Endodermal cell (in vitro differentiated cells): ENCODE data around the gene VPS33B. TPM values are rescaled to one million over a fixed set of nuclear protein-coding genes. Genes with fewer than 3 reads are reported as not detected.
"Not testable (repeated sequence)": the region's sequence is repeated elsewhere in the genome, so short reads cannot be mapped to it uniquely, and the experiment has no call there.

ENCODE experiments used
- DNase-seq: peaks from one replicate; pipeline ENCODE4 v3.0.0-alpha.2; 2017
- H3K27ac ChIP-seq: 2 replicates; pipeline ENCODE4 v1.5.1; 2013; ENCODE audit warnings: mild to moderate bottlenecking, low read depth, low read length, moderate library complexity
- H3K27me3 ChIP-seq: 2 replicates; pipeline ENCODE4 v1.6.1; 2013; ENCODE audit warnings: mild to moderate bottlenecking, low read length, moderate library complexity; ENCODE audit not compliant: insufficient read depth, control insufficient read depth, poor library complexity, severe bottlenecking
- H3K36me3 ChIP-seq: 2 replicates; pipeline ENCODE4 v1.7.0; 2013; ENCODE audit warnings: mild to moderate bottlenecking, low read length, moderate library complexity; ENCODE audit not compliant: control insufficient read depth, insufficient read depth
- H3K4me1 ChIP-seq: one replicate; pipeline ENCODE4 v1.7.0; 2013; ENCODE audit warnings: low read length; ENCODE audit not compliant: control insufficient read depth, insufficient read depth
- H3K4me3 ChIP-seq: 2 replicates; pipeline ENCODE4 v1.5.1; 2013; ENCODE audit warnings: mild to moderate bottlenecking, low read length, moderate library complexity
- H3K9ac ChIP-seq: 2 replicates; pipeline ENCODE4 v1.6.1; 2013; ENCODE audit warnings: mild to moderate bottlenecking, low read length, moderate library complexity; ENCODE audit not compliant: poor library complexity, severe bottlenecking; ENCODE audit errors: extremely low read depth
- H3K9me3 ChIP-seq: 2 replicates; pipeline ENCODE4 v1.6.1; 2013; ENCODE audit warnings: mild to moderate bottlenecking, low read length, moderate library complexity; ENCODE audit not compliant: control insufficient read depth
- H3K27ac Mint-ChIP-seq: 2 replicates; pipeline ENCODE4 v1.8.0; 2020; ENCODE audit warnings: mixed read lengths
- H3K27me3 Mint-ChIP-seq: 2 replicates; pipeline ENCODE4 v1.8.0; 2021; ENCODE audit warnings: mild to moderate bottlenecking, mixed read lengths; ENCODE audit not compliant: insufficient read depth
- H3K36me3 Mint-ChIP-seq: 2 replicates; pipeline ENCODE4 v1.8.0; 2020; ENCODE audit warnings: low read depth, mixed read lengths
- H3K4me1 Mint-ChIP-seq: 2 replicates; pipeline ENCODE4 v1.8.0; 2020; ENCODE audit warnings: mixed read lengths
- H3K4me3 Mint-ChIP-seq: 2 replicates; pipeline ENCODE4 v1.8.0; 2020; ENCODE audit warnings: mild to moderate bottlenecking, moderate library complexity, mixed read lengths
- H3K9me3 Mint-ChIP-seq: 2 replicates; pipeline ENCODE4 v1.8.0; 2020; ENCODE audit warnings: mild to moderate bottlenecking, mixed read lengths
- WGBS, 2 experiments: methylation state at CpG; one replicate each; pipeline versions ENCODE4 v1.1.5 to v1.1.7; 2013; ENCODE audit warnings: missing lambda C conversion rate in 2 of 2, mixed read lengths in 1 of 2; ENCODE audit not compliant: insufficient coverage in 1 of 2, insufficient read length in 1 of 2; 5-methylcytosine and 5-hydroxymethylcytosine counted together
- total RNA-seq, 2 donors: library from RNA; stranded (reverse); fragmentation: NEBNext Ultra II Directional in 1 of 2; extraction: Animal tissue kit (Norgen Biotek cat#: 25700) in 1 of 2; gene quantifications; 2 replicates in 1 of 2; 3 replicates in 1 of 2; pipeline ENCODE4 v1.2.1, GENCODE V29; 2021
- TF ChIP-seq, protein P1 (sequence below): fragments of 200-600 bp; sonication (generic); conservative IDR thresholded peaks from 2 replicates; pipeline ENCODE4 v1.5.0; 2021; ENCODE audit warnings: antibody characterized with exemption, mild to moderate bottlenecking

VPS33B gene
- total RNA-seq, 2 donors from 2014 or later, result 22.4 to 25.0 TPM

DNA sequence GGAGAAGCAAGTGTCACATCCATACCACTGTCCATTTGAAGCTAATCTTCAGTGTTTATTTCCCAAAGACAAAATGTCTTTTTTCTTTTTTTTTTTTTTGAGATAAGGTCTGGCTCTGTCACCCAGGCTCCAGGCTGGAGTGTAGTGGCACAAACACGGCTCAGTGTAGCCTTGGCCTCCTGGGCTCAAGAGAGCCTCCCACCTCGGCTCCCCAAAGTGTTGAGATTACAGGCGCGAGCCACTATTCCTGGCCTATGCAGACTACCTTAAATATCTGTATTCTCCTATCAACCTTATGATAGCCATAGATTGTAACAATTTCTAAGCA, 27.7 kb upstream of the VPS33B start:
- TF ChIP-seq, protein P1, sequence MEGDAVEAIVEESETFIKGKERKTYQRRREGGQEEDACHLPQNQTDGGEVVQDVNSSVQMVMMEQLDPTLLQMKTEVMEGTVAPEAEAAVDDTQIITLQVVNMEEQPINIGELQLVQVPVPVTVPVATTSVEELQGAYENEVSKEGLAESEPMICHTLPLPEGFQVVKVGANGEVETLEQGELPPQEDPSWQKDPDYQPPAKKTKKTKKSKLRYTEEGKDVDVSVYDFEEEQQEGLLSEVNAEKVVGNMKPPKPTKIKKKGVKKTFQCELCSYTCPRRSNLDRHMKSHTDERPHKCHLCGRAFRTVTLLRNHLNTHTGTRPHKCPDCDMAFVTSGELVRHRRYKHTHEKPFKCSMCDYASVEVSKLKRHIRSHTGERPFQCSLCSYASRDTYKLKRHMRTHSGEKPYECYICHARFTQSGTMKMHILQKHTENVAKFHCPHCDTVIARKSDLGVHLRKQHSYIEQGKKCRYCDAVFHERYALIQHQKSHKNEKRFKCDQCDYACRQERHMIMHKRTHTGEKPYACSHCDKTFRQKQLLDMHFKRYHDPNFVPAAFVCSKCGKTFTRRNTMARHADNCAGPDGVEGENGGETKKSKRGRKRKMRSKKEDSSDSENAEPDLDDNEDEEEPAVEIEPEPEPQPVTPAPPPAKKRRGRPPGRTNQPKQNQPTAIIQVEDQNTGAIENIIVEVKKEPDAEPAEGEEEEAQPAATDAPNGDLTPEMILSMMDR, result no peak
- 58 to 75% methylated on average over 2 to 4 of the region's 4 CpGs for WGBS, 2 experiments
- H3K9me3 ChIP-seq, result no peaks in the 10 kb centered on the region
- H3K4me1 ChIP-seq, result no peaks in the 10 kb centered on the region
- H3K36me3 ChIP-seq, result no peaks in the 10 kb centered on the region
- Mint-ChIP-seq H3K9me3 (no peaks in the 10 kb centered on the region), H3K27ac (no peak overlapping the region), H3K27me3 (peaks cover 32% of the 10 kb centered on the region), H3K4me3 (no peak overlapping the region), H3K36me3 (no peaks in the 10 kb centered on the region), H3K4me1 (no peaks in the 10 kb centered on the region)
- H3K4me3 ChIP-seq, result no peak overlapping the region
- no peak overlapping the region for H3K9ac ChIP-seq
- no peak overlapping the region for H3K27ac ChIP-seq
- DNase-seq, result no peak
- peaks cover 22% of the 10 kb centered on the region for H3K27me3 ChIP-seq

DNA sequence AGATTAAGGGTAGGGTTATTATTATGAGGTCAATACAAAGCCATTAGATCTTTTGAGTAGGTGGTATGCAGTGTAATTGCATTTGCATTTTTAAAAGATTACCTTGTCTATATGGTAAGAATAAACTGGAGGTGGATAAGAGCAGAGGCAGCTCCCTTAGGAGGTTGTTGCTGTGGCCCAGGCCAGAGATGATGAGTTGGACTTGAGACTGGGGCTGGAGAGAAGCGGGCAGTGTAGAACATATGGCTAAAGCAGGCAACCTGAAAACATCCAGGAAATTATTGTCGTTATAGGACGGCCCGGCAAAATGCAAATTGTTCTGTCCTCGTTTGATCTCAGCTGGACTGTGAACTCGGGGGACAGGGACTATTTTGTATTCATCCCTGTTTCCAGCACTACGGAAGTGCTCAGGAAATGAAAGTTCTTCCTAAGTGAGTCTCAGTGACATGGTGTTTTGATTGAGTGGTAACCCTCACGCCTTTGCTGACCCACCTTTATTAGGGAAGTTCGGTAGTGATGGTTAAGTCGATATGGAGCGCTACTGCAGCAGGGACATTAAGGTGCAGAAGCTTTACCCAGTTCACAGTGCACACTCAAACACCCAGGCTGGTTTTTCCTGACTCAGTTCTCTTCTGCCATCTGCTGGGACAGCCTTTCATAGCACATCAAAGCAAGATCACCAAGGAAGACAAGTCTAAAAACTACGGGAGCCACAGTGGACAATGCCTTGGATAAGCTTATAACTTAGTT, 27.2 kb upstream of the VPS33B start:
- Mint-ChIP-seq H3K4me3 (no peak overlapping the region), H3K36me3 (no peaks in the 10 kb centered on the region), H3K4me1 (no peaks in the 10 kb centered on the region), H3K27ac (no peak overlapping the region), H3K27me3 (peaks cover 28% of the 10 kb centered on the region), H3K9me3 (no peaks in the 10 kb centered on the region)
- no peak overlapping the region for H3K27ac ChIP-seq
- no peaks in the 10 kb centered on the region for H3K4me1 ChIP-seq
- TF ChIP-seq, protein P1, result peak; percentile 83
- H3K4me3 ChIP-seq, result no peak overlapping the region
- H3K36me3 ChIP-seq, result no peaks in the 10 kb centered on the region
- no peaks in the 10 kb centered on the region for H3K9me3 ChIP-seq
- 51 to 54% methylated on average over 9 to 12 of the region's 12 CpGs for WGBS, 2 experiments
- no peak overlapping the region for H3K9ac ChIP-seq
- DNase-seq, result peak; percentile 89
- peaks cover 17% of the 10 kb centered on the region for H3K27me3 ChIP-seq

DNA sequence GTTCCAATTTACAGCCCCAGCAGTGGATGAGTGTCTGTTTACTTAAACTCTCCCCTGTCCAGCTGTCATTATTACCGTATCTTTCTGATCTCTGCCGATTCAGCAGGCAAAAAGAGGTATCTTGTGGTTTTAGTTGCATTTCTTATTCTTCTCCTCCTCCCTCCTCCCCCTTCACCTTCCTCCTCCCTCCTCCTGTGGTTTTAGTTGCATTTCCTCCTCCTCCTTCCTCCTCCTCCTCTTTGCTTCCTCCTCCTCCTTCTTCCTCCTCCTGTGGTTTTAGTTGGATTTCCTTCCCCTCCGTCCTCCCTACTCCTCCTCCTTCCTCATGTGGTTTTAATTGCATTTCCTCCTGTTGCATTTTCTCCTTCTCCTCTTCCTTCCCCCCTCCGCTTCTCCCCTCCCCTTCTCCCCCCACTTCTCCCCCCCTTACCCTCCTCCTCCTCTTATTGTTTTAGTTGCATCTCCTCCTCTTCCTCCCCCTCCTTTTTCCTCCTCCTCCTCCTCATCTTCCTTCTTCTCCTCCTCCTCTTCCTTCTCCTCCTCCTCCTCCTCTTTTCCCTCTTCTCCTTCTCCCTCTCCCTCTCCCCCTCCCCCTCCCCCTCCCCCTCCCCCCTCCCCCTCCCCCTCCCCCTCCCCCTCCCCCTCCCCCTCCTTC, 25.3 kb upstream of the VPS33B start:
- Histone ChIP-seq H3K4me1 (no peaks in the 10 kb centered on the region), H3K9me3 (no peaks in the 10 kb centered on the region), H3K27me3 (peaks cover 6% of the 10 kb centered on the region), H3K36me3 (no peaks in the 10 kb centered on the region), H3K9ac (no peak overlapping the region), H3K27ac (no peak overlapping the region), H3K4me3 (no peak overlapping the region)
- TF ChIP-seq, protein P1, result no peak
- Mint-ChIP-seq H3K27me3 (peaks cover 17% of the 10 kb centered on the region), H3K9me3 (no peaks in the 10 kb centered on the region), H3K4me1 (no peaks in the 10 kb centered on the region), H3K4me3 (no peak overlapping the region), H3K36me3 (no peaks in the 10 kb centered on the region), H3K27ac (no peak overlapping the region)
- 62% methylated on average over 3 of the region's 4 CpGs; no CpG with 5 or more reads in 1 of the 2 experiments for WGBS, 2 experiments
- DNase-seq, result no peak

DNA sequence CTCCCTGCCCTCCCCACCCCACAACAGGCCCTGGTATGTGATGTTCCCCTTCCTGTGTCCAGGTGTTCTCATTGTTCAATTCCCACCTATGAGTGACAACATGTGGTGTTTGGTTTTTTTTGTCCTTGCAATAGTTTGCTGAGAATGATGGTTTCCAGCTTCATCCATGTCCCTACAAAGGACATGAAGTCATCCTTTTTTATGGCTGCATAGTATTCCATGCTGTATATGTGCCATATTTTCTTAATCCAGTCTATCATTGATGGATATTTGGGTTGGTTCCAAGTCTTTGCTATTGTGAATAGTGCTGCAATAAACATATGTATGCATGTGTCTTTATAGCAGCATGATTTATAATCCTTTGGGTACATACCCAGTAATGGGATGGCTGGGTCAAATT, 23.7 kb upstream of the VPS33B start:
- peaks cover 13% of the 10 kb centered on the region for H3K27me3 Mint-ChIP-seq
- H3K36me3 ChIP-seq, H3K4me1 Mint-ChIP-seq, H3K27ac ChIP-seq, H3K36me3 Mint-ChIP-seq, H3K27ac Mint-ChIP-seq, H3K9me3 ChIP-seq, H3K4me1 ChIP-seq, H3K27me3 ChIP-seq, H3K9me3 Mint-ChIP-seq, H3K4me3 Mint-ChIP-seq, DNase-seq, H3K4me3 ChIP-seq, H3K9ac ChIP-seq: not testable (repeated sequence)
